ENCODE results near the gene SPZ1.

DNA sequence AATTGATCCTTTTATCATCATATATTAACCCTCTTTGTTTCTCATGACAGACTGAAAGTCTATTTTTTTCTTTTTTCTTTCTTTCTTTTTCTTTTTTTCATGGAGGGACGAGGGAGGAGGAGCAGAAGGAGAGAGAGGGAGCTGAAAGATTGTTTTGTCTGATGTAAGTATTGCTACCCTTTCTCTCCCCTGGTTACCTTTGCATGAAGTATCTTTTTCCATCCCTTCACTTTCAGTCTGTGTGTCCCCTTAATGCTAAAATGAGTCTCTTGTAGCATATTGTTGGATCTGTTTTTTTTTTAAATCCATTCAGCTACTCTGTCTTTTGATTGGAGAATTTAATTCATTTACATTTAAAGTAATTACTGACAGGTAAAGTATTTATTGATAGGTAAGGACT lies 36.4 kb upstream of the SPZ1 start:
- TF ChIP-seq POLR2A (IDR thresholded peaks at IDR 0.05) (no peak), EP300 (IDR thresholded peaks at IDR 0.05) (no peak)
